ENCODE results near the gene GRK5. TPM values are rescaled to one million over a fixed set of nuclear protein-coding genes. Genes with fewer than 3 reads are reported as not detected.

GRK5 gene
- total and polyA plus RNA-seq, 8 donors, result 10.9 to 95.9 (median 34.0) TPM

GRCh38 chr10:119391440-119392251 is 184.3 kb downstream of the GRK5 start:
- intact Hi-C loops (cut with DNase I; ENCODE audit: low total_unique reads), result no loop called here
- H3K9me3 ChIP-seq, result no peaks in the 10 kb centered on the region
- TF ChIP-seq POLR2AphosphoS5 (IDR thresholded peaks at IDR 0.05) (no peak), POLR2A (IDR thresholded peaks at IDR 0.05) (no peak), CTCF (IDR thresholded peaks at IDR 0.05) (no peak), EP300 (IDR thresholded peaks at IDR 0.05) (no peak)
- 76 to 87% (median 84%) methylated on average over 18 of the region's 18 CpGs for WGBS, 5 donors
- peaks cover under 1 to 9% (median 6%) of the 10 kb centered on the region in 4 donors for H3K36me3 ChIP-seq
- no peak overlapping the region for H3K4me3 ChIP-seq
- no peaks in the 10 kb centered on the region for H3K27me3 ChIP-seq
- peaks cover 0 to 26% (median 14%) of the 10 kb centered on the region in 4 donors for H3K4me1 ChIP-seq
- peak overlapping the region in 1 of 5 donors; percentile 2 for H3K27ac ChIP-seq
- no peak for DNase-seq

- Histone ChIP-seq H3K4me3 (no peak overlapping the region), H3K27ac (peak overlapping the region in 2 of 5 donors; percentile 4 to 34), H3K36me3 (peaks cover 6 to 23% (median 19%) of the 10 kb centered on the region in 4 donors), H3K27me3 (no peaks in the 10 kb centered on the region), H3K9me3 (no peaks in the 10 kb centered on the region), H3K4me1 (peaks cover 0 to 29% (median 16%) of the 10 kb centered on the region in 4 donors)
- no peak for DNase-seq
- no peak for TF ChIP-seq POLR2A (IDR thresholded peaks at IDR 0.05)
- 76 to 87% (median 86%) methylated on average over 11 to 13 of the region's 13 CpGs for WGBS, 5 donors
- intact Hi-C loops (cut with DNase I; ENCODE audit: low total_unique reads), result no loop called here
These were observed 185.6 kb downstream of the GRK5 start for GRCh38 chr10:119393019-119393418.

- Histone ChIP-seq H3K4me1 (peaks cover 0 to 29% (median 16%) of the 10 kb centered on the region in 4 donors), H3K4me3 (no peak overlapping the region), H3K27me3 (no peaks in the 10 kb centered on the region), H3K27ac (peak overlapping the region in 1 of 5 donors; percentile 42), H3K36me3 (peaks cover 6 to 27% (median 22%) of the 10 kb centered on the region in 4 donors), H3K9me3 (no peaks in the 10 kb centered on the region)
- 77 to 98% (median 94%) methylated on average over 10 to 11 of the region's 11 CpGs for WGBS, 5 donors
- no peak for DNase-seq
- TF ChIP-seq EP300 (IDR thresholded peaks at IDR 0.05) (no peak), POLR2AphosphoS5 (IDR thresholded peaks at IDR 0.05) (no peak), CTCF (IDR thresholded peaks at IDR 0.05) (no peak)
- intact Hi-C loops (cut with DNase I; ENCODE audit: low total_unique reads), result no loop called here
These were observed 186.1 kb downstream of the GRK5 start for GRCh38 chr10:119393421-119393820.

- peaks cover 6 to 30% (median 24%) of the 10 kb centered on the region in 4 donors for H3K36me3 ChIP-seq
- peaks cover 0 to 29% (median 16%) of the 10 kb centered on the region in 4 donors for H3K4me1 ChIP-seq
- intact Hi-C loops (cut with DNase I; ENCODE audit: low total_unique reads), result no loop called here
- H3K4me3 ChIP-seq, result no peak overlapping the region
- no peak for TF ChIP-seq CTCF (IDR thresholded peaks at IDR 0.05)
- TF ChIP-seq EP300 (IDR thresholded peaks at IDR 0.05), result no peak
- no peak for TF ChIP-seq POLR2AphosphoS5 (IDR thresholded peaks at IDR 0.05)
- WGBS, 5 donors, result 90 to 99% (median 95%) methylated on average over 4 of the region's 4 CpGs
- H3K9me3 ChIP-seq, result no peaks in the 10 kb centered on the region
- DNase-seq, result no peak
- no peaks in the 10 kb centered on the region for H3K27me3 ChIP-seq
- H3K27ac ChIP-seq, result peak overlapping the region in 1 of 5 donors; percentile 42
These were observed 186.5 kb downstream of the GRK5 start for GRCh38 chr10:119393845-119394244.
